ENCODE results near the gene PPFIA2.

PPFIA2 gene

GRCh38 chr12:81294325-81295190, 464.6 kb downstream of the PPFIA2 start:
- TF ChIP-seq CTCF (IDR thresholded peaks at IDR 0.05; ENCODE audit: low read depth, low read length), result no peak
- no peak overlapping the region for H3K4me3 ChIP-seq (ENCODE audit: low read depth, low read length)

GRCh38 chr12:81288651-81289050, 470.5 kb downstream of the PPFIA2 start:
- H3K4me3 ChIP-seq (ENCODE audit: low read depth, low read length), result no peak overlapping the region
- TF ChIP-seq CTCF (IDR thresholded peaks at IDR 0.05; ENCODE audit: low read depth, low read length), result no peak

- TF ChIP-seq CTCF (IDR thresholded peaks at IDR 0.05; ENCODE audit: low read depth, low read length), result no peak
- H3K4me3 ChIP-seq (ENCODE audit: low read depth, low read length), result no peak overlapping the region
Observed at GRCh38 chr12:81284137-81284536, 475.0 kb downstream of the PPFIA2 start.

GRCh38 chr12:81274637-81275529, 484.3 kb downstream of the PPFIA2 start:
- H3K4me3 ChIP-seq (ENCODE audit: low read depth, low read length), result no peak overlapping the region
- no peak for TF ChIP-seq CTCF (IDR thresholded peaks at IDR 0.05; ENCODE audit: low read depth, low read length)

- no peak overlapping the region for H3K4me3 ChIP-seq (ENCODE audit: low read depth, low read length)
- no peak for TF ChIP-seq CTCF (IDR thresholded peaks at IDR 0.05; ENCODE audit: low read depth, low read length)
Observed at GRCh38 chr12:81270385-81270784, 488.8 kb downstream of the PPFIA2 start.

GRCh38 chr12:81263072-81263471, 496.1 kb downstream of the PPFIA2 start:
- no peak for TF ChIP-seq CTCF (IDR thresholded peaks at IDR 0.05; ENCODE audit: low read depth, low read length)
- no peak overlapping the region for H3K4me3 ChIP-seq (ENCODE audit: low read depth, low read length)
